Gastroesophageal sphincter (tissue), 4 donors: ENCODE data around the gene MRPS12. TPM values are rescaled to one million over a fixed set of nuclear protein-coding genes. Genes with fewer than 3 reads are reported as not detected.

Experiments used
- ATAC-seq: fragments of 150-250 bp; one replicate; pipeline ENCODE4 v1.9.1; 2016; ENCODE audit warnings: mild to moderate bottlenecking, moderate library complexity
- H3K27ac ChIP-seq, 4 donors: fragments of 200-600 bp; sonication (generic) in 3 of 4; 1 replicate in 3 of 4; 2 replicates in 1 of 4; pipeline ENCODE4 v1.5.1; 2016 to 2019
- H3K27me3 ChIP-seq: fragments of 200-600 bp; sonication (generic); one replicate; pipeline ENCODE4 v1.5.1; 2019
- H3K36me3 ChIP-seq, 2 donors: fragments of 200-600 bp; sonication (generic); one replicate each; pipeline ENCODE4 v1.5.1; 2019; ENCODE audit warnings: control low read depth in 1 of 2
- H3K4me1 ChIP-seq, 3 donors: fragments of 200-600 bp; sonication (generic); 1 replicate in 2 of 3; 2 replicates in 1 of 3; pipeline ENCODE4 v1.5.1; 2016 to 2019; ENCODE audit warnings: control low read depth in 2 of 3
- H3K4me3 ChIP-seq, 2 donors: fragments of 200-600 bp; sonication (generic); one replicate each; pipeline ENCODE4 v1.5.1; 2019; ENCODE audit warnings: mild to moderate bottlenecking in 1 of 2, moderate library complexity in 1 of 2
- H3K9me3 ChIP-seq, 3 donors: fragments of 200-600 bp; sonication (generic); one replicate each; pipeline ENCODE4 v1.5.1; 2017 to 2019; ENCODE audit warnings: control low read depth in 2 of 3
- EP300 ChIP-seq: sonication (generic); formaldehyde crosslinking; IDR thresholded peaks from one replicate; pipeline ENCODE4 v1.6.1; 2017; ENCODE audit warnings: antibody characterized with exemption, mild to moderate bottlenecking
- POLR2A ChIP-seq, 2 donors: fragments of 450-650 bp; IDR thresholded peaks; one replicate each; pipeline ENCODE4 v1.6.1; 2017; ENCODE audit warnings: antibody characterized with exemption in 2 of 2, mild to moderate bottlenecking in 2 of 2, moderate library complexity in 1 of 2
- POLR2AphosphoS5 ChIP-seq: sonication (generic); formaldehyde crosslinking; IDR thresholded peaks from one replicate; pipeline ENCODE4 v1.6.1; 2017; ENCODE audit warnings: antibody characterized with exemption
- WGBS, 2 donors: methylation state at CpG; one replicate each; pipeline ENCODE4 v1.1.5; 2018; ENCODE audit warnings: low coverage in 1 of 2; 5-methylcytosine and 5-hydroxymethylcytosine counted together
- total RNA-seq, 4 donors: library from RNA; depleted of rRNA; stranded (reverse); fragments of >200 nt; gene quantifications; one replicate each; pipeline ENCODE4 v1.1.0, GENCODE V29; 2016
- TF ChIP-seq, protein P1 (sequence below), 4 experiments: fragments of 200-600 bp in 2 of 4; fragments of 450-650 bp in 2 of 4; sonication (generic) in 1 of 4; IDR thresholded peaks; one replicate each; pipeline ENCODE4 v1.5.1; 2017 to 2019; ENCODE audit warnings: antibody characterized with exemption in 4 of 4, mild to moderate bottlenecking in 2 of 4, moderate library complexity in 2 of 4

The MRPS12 gene
- total RNA-seq, 4 donors from 2014 or later: 19.8 to 25.3 (median 23.0) TPM

DNA sequence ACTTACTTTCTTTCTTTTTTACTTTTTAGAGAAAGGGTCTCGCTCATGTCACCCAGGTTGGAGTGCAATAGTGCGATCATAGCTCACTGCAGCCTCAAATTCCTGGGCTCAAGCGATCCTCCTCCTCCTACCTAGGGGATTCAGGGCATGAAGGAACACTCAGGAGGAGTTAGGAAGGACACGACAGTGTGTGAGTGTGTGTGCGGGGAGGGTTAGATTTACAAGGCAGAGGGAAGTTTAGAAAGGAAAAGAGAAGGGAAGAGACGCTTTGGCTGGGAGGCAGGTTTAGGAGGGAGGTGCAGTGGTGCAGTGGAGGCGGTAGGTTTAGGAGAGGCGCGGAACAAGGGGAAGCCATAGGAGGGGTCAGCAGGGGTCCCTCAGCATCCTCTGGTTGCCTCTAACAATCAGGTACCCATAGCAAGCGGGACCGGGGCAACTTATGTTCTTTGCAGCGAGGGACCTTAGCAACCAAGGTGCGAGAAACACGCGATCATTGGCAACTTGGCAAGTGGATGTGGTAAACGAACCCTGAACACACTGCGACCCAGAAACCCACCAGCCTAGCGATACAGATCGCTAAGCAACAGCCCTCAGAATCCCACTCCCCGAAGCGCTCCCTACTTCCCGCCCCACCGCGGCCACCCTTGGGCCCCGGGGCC lies 31.8 kb upstream of the MRPS12 start:
- ATAC-seq: no peak
- Histone ChIP-seq H3K27ac (peak overlapping the region; percentile 69 to 92 (median 91)), H3K9me3 (no peaks in the 10 kb centered on the region), H3K4me3 (peak overlapping the region; percentile 73 to 79), H3K36me3 (peaks cover 0 to 4% of the 10 kb centered on the region in 2 donors), H3K4me1 (peaks cover 0 to 55% (median 23%) of the 10 kb centered on the region in 3 donors), H3K27me3 (no peaks in the 10 kb centered on the region)
- TF ChIP-seq EP300 (no peak), POLR2A (IDR thresholded peaks at IDR 0.05) (no peak), POLR2AphosphoS5 (no peak)
- TF ChIP-seq, protein P1, sequence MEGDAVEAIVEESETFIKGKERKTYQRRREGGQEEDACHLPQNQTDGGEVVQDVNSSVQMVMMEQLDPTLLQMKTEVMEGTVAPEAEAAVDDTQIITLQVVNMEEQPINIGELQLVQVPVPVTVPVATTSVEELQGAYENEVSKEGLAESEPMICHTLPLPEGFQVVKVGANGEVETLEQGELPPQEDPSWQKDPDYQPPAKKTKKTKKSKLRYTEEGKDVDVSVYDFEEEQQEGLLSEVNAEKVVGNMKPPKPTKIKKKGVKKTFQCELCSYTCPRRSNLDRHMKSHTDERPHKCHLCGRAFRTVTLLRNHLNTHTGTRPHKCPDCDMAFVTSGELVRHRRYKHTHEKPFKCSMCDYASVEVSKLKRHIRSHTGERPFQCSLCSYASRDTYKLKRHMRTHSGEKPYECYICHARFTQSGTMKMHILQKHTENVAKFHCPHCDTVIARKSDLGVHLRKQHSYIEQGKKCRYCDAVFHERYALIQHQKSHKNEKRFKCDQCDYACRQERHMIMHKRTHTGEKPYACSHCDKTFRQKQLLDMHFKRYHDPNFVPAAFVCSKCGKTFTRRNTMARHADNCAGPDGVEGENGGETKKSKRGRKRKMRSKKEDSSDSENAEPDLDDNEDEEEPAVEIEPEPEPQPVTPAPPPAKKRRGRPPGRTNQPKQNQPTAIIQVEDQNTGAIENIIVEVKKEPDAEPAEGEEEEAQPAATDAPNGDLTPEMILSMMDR (IDR thresholded peaks at IDR 0.05): no peak
- 0 to 7% methylated on average over 7 to 8 of the region's 25 CpGs for WGBS, 2 donors

DNA sequence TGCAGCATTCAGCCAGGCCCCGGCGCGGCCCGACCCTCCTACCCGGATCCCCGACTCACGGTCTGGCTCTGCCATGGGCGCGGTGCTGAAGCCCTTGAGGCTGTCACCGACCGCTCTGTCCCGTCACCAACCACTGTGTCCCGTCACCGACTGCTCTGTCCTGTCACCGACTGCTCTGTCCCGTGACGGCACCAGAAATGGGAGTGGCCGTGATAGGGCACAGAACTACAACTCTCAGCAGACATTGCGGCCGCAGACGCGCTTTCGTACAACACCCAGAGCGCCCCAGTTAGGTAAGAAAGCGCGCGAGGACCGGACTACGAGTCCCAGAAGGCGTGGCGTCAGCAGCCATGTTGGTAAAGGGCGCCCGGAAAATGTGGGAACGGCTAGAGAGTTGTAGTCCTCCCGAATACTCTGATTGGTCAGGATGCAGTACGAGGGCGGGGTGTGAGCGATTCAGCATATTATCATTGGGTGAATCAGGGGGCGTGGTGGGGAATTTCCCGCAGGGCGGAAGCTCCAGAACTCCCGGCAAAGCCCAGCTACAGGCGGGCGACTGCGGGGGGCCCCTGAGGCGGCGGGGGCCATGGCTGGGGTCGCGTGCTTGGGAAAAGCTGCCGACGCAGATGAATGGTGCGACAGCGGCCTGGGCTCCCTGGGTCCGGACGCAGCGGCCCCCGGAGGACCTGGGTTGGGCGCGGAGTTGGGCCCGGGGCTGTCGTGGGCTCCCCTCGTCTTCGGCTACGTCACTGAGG lies 31.1 kb upstream of the MRPS12 start, which contains the start of the genes NFKBIB and SIRT2:
NFKBIB (plus strand) TSS at position 523 of the 755 bp plus-strand sequence; CDS start at position 587, 64 bp downstream.
SIRT2 (minus strand) TSS at position 172 of the 755 bp plus-strand sequence; CDS start at position 75, 97 bp downstream.
- Histone ChIP-seq H3K36me3 (peaks cover 0 to 5% of the 10 kb centered on the region in 2 donors), H3K4me1 (peaks cover 0 to 53% (median 23%) of the 10 kb centered on the region in 3 donors), H3K4me3 (peak within 1 kb of the TSS; percentile 73 to 93), H3K9me3 (no peaks in the 10 kb centered on the region), H3K27me3 (no peaks in the 10 kb centered on the region), H3K27ac (peak within 1 kb of the TSS; percentile 92 to 99 (median 92))
- peak; percentile 47 for TF ChIP-seq POLR2AphosphoS5
- peak; percentile 50 to 52 for TF ChIP-seq POLR2A (IDR thresholded peaks at IDR 0.05)
- TF ChIP-seq, protein P1 (IDR thresholded peaks at IDR 0.05): peak in 2 of 4 experiments; percentile 10 to 20
- no peak for TF ChIP-seq EP300
- peak; percentile 98 for ATAC-seq
- 2% methylated on average over 9 of the region's 64 CpGs; no CpG with 5 or more reads in 1 of the 2 donors for WGBS, 2 donors

DNA sequence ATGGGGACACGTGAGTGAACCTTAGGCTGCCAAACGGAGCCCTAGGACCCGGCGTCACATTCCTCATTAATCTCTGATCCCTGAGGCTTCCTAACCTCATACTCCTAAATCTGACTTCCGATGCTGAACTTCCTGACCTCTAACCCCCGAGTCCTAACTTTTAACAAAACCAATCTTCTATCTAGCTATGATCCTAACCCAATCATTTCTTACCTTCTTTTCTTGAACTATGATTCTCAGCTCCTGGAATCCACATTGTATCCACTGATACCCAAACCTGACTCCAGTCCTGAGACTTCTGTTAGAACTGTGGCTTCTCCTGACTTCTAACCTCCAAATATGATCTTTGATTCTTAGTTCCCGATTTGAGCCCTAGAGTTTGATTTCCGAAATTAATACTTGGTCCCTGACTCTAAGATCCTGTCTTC lies 30.5 kb upstream of the MRPS12 start:
- Histone ChIP-seq H3K9me3 (no peaks in the 10 kb centered on the region), H3K36me3 (peaks cover 0 to 10% of the 10 kb centered on the region in 2 donors), H3K27me3 (no peaks in the 10 kb centered on the region), H3K4me1 (peaks cover 0 to 49% (median 23%) of the 10 kb centered on the region in 3 donors), H3K4me3 (peak overlapping the region; percentile 73 to 93), H3K27ac (peak overlapping the region; percentile 92 to 99 (median 92))
- TF ChIP-seq EP300 (no peak), POLR2A (IDR thresholded peaks at IDR 0.05) (no peak), POLR2AphosphoS5 (no peak)
- TF ChIP-seq, protein P1 (IDR thresholded peaks at IDR 0.05): no peak
- no peak for ATAC-seq
- WGBS, 2 donors: 0 to 4% methylated on average over 4 of the region's 8 CpGs

DNA sequence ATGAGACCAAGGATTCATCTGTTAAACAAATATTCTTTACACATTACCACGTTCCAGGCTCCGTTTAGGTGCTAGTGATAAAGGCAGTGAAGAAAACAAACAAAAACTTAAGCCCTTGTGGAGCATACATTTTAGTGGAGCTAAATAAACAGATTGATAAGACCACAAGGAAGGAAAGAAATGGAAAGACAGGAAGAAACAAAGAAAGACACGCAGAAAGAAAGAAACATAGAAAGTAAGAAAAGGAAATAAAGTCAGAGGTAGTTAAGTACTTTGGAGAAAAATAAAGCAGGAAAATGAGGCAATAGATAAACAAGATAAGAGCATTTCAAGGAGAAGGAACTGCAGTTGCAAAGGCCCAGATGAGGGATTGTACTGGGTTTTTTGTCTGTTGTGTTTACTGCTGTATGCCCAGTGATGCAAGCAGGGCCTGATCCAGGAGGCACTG lies 30.0 kb upstream of the MRPS12 start:
- Histone ChIP-seq H3K27me3 (no peaks in the 10 kb centered on the region), H3K9me3 (no peaks in the 10 kb centered on the region), H3K27ac (peak overlapping the region in 2 of 4 donors; percentile 92), H3K4me3 (peak overlapping the region in 1 of 2 donors; percentile 73), H3K36me3 (peaks cover 0 to 16% of the 10 kb centered on the region in 2 donors), H3K4me1 (peaks cover 0 to 45% (median 23%) of the 10 kb centered on the region in 3 donors)
- ATAC-seq: no peak
- WGBS, 2 donors: 17 to 40% methylated on average over 2 to 3 of the region's 3 CpGs
- TF ChIP-seq, protein P1 (IDR thresholded peaks at IDR 0.05): no peak
- TF ChIP-seq POLR2A (IDR thresholded peaks at IDR 0.05) (no peak), EP300 (no peak), POLR2AphosphoS5 (no peak)
